T-helper 17 cell (primary cell): ENCODE results near the gene PTMS. TPM values are rescaled to one million over a fixed set of nuclear protein-coding genes. Genes with fewer than 3 reads are reported as not detected.

Experiments
- ATAC-seq: fragments of 150-1000 bp; cut with Tn5 transposase; 2 replicates; pipeline ENCODE4 v1.10.0; 2021; ENCODE audit warnings: mild to moderate bottlenecking, moderate library complexity
- DNase-seq, 3 donors: peaks; one replicate each; pipeline versions ENCODE4 v3.0.0 to v3.0.0-alpha.2; 2020 to 2021
- H3K9me3 ChIP-seq: one replicate; pipeline ENCODE4 v1.7.0; 2013; ENCODE audit warnings: low read length, mild to moderate bottlenecking; ENCODE audit not compliant: control insufficient read depth, poor library complexity, severe bottlenecking
- H3K27ac Mint-ChIP-seq: one replicate; pipeline ENCODE4 v1.8.0; 2022; ENCODE audit warnings: mild to moderate bottlenecking, moderate library complexity, mixed read lengths
- H3K27me3 Mint-ChIP-seq: one replicate; pipeline ENCODE4 v1.8.0; 2022; ENCODE audit warnings: mixed read lengths
- H3K36me3 Mint-ChIP-seq: one replicate; pipeline ENCODE4 v1.8.0; 2022; ENCODE audit warnings: low read depth, mixed read lengths
- H3K4me1 Mint-ChIP-seq: one replicate; pipeline ENCODE4 v1.8.0; 2022; ENCODE audit warnings: mild to moderate bottlenecking, mixed read lengths
- H3K4me3 Mint-ChIP-seq: one replicate; pipeline ENCODE4 v1.8.0; 2022; ENCODE audit warnings: mild to moderate bottlenecking, moderate library complexity, mixed read lengths
- total RNA-seq, 4 donors: library from RNA in 2 of 4; stranded (reverse) in 2 of 4; gene quantifications; one replicate each; pipeline ENCODE4 v1.2.3 and lab custom pipeline; 2022 to 2026

Gene PTMS
- total RNA-seq, 2 donors from 2014 or later = 7.0 to 12.0 TPM

- Mint-ChIP-seq H3K36me3 (peaks cover 10% of the 10 kb centered on the region), H3K4me3 (peak overlapping the region; percentile 9), H3K27ac (no peak overlapping the region), H3K4me1 (peaks cover 20% of the 10 kb centered on the region), H3K27me3 (no peaks in the 10 kb centered on the region)
- ATAC-seq (no peak), DNase-seq (no peak)
- H3K9me3 ChIP-seq = no peaks in the 10 kb centered on the region
These were observed 53.2 kb downstream of the PTMS start for GRCh38 chr12:6819106-6820030.

GRCh38 chr12:6820166-6820565 lies 54.0 kb downstream of the PTMS start:
- no peak overlapping the region for H3K27ac Mint-ChIP-seq
- ATAC-seq = no peak
- H3K36me3 Mint-ChIP-seq = peaks cover 14% of the 10 kb centered on the region
- no peak for DNase-seq
- peaks cover 22% of the 10 kb centered on the region for H3K4me1 Mint-ChIP-seq
- peaks cover 8% of the 10 kb centered on the region for H3K27me3 Mint-ChIP-seq
- H3K4me3 Mint-ChIP-seq = peak overlapping the region; percentile 21
- H3K9me3 ChIP-seq = no peaks in the 10 kb centered on the region

Other genes with a start within 250 kb of the PTMS start
- 100 to 1,000 TPM; 640 to 695 TPM for gene GAPDH, start 231.8 kb upstream of the PTMS start, total RNA-seq
- 10 to 100 TPM; 29.3 to 37.3 TPM for gene IFFO1, start 210.3 kb upstream of the PTMS start, total RNA-seq
- gene NOP2, start 198.1 kb upstream of the PTMS start, total RNA-seq = 100 to 1,000 TPM in 1 of 2 donors, 10 to 100 TPM in 1; 90.0 to 122 TPM
- 100 to 1,000 TPM; 461 to 574 TPM for gene CHD4, start 159.0 kb upstream of the PTMS start, total RNA-seq
- 1 to 10 TPM; 2.9 to 8.1 TPM for gene LPAR5, start 130.4 kb upstream of the PTMS start, total RNA-seq
- gene ACRBP, start 118.9 kb upstream of the PTMS start, total RNA-seq = 10 to 100 TPM in 1 of 2 donors, 1 to 10 TPM in 1; 3.4 to 90.0 TPM
- 10 to 100 TPM; 28.1 to 29.3 TPM for gene ING4, start 103.2 kb upstream of the PTMS start, total RNA-seq
- gene ZNF384, start 77.0 kb upstream of the PTMS start, total RNA-seq = 10 to 100 TPM; 62.9 to 66.3 TPM
- 1 to 10 TPM; 1.3 to 1.9 TPM for gene PIANP, start 65.5 kb upstream of the PTMS start, total RNA-seq
- 10 to 100 TPM; 13.9 to 17.9 TPM for gene COPS7A, start 42.3 kb upstream of the PTMS start, total RNA-seq
- gene MLF2, start 13.2 kb upstream of the PTMS start, total RNA-seq = 100 to 1,000 TPM; 104 to 108 TPM
- gene LAG3, start 6.2 kb downstream of the PTMS start, total RNA-seq = 1 to 10 TPM; 3.8 to 4.6 TPM
- 100 to 1,000 TPM; 187 to 205 TPM for gene CD4, start 23.2 kb downstream of the PTMS start, total RNA-seq
- under 1 TPM in 1 of 2 donors, not detected in 1; 0.63 TPM for gene GPR162, start 55.5 kb downstream of the PTMS start, total RNA-seq
- gene P3H3, start 62.0 kb downstream of the PTMS start, total RNA-seq = 1 to 10 TPM in 1 of 2 donors, under 1 TPM in 1; 0.97 to 1.3 TPM
- gene GNB3, start 74.6 kb downstream of the PTMS start, total RNA-seq = under 1 TPM; 0.26 to 0.45 TPM
- gene CDCA3, start 84.9 kb downstream of the PTMS start, total RNA-seq = under 1 TPM; 0.65 to 0.87 TPM
- 10 to 100 TPM; 65.7 to 76.1 TPM for gene USP5, start 85.8 kb downstream of the PTMS start, total RNA-seq
- gene TPI1, start 101.2 kb downstream of the PTMS start, total RNA-seq = 100 to 1,000 TPM; 140 to 144 TPM
- 1 to 10 TPM; 6.7 to 8.7 TPM for gene SPSB2, start 106.9 kb downstream of the PTMS start, total RNA-seq
- 10 to 100 TPM in 1 of 2 donors, 1 to 10 TPM in 1; 7.3 to 13.4 TPM for gene LRRC23, start 138.5 kb downstream of the PTMS start, total RNA-seq
- gene ENO2, start 148.2 kb downstream of the PTMS start, total RNA-seq = 10 to 100 TPM; 80.2 to 80.7 TPM
- gene ATN1, start 161.6 kb downstream of the PTMS start, total RNA-seq = 10 to 100 TPM; 24.1 to 28.9 TPM
- not detected for gene RNU7-1, start 177.5 kb downstream of the PTMS start, total RNA-seq
- 100 to 1,000 TPM; 192 to 226 TPM for gene C12orf57, start 177.7 kb downstream of the PTMS start, total RNA-seq
- gene PTPN6, start 185.0 kb downstream of the PTMS start, total RNA-seq = 100 to 1,000 TPM; 115 to 177 TPM
- 100 to 1,000 TPM; 145 to 150 TPM for gene PHB2, start 204.3 kb downstream of the PTMS start, total RNA-seq
- gene EMG1, start 204.6 kb downstream of the PTMS start, total RNA-seq = 10 to 100 TPM; 36.2 to 36.9 TPM